ENCODE data around the gene LPP.

LPP gene

DNA sequence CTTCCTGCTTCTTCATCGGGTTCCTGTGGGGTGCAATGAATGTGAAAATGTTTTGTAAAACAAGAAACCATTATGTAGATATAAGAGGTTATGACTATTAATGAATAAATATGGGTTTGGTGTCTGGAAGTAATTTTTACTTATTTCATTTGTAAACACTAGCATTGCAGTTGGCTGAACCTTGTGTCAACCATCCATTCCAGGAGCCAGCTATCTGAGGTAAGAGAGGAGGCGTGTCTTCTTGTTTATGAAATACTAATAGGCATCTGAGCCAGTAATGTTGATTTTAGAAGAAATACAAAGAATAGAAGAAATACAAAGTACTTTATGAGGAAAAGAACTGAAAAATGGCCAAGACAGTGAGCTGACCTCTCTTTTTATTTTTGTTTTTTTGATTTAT, 187.5 kb downstream of the LPP start:
- H3K4me3 ChIP-seq (ENCODE audit: low read depth, low read length), result no peak overlapping the region
- H3K9me3 ChIP-seq (ENCODE audit: control insufficient read depth, insufficient read depth, low read length), result no peaks in the 10 kb centered on the region
- no peak overlapping the region for H3K9ac ChIP-seq (ENCODE audit: low read depth, low read length)
- no peaks in the 10 kb centered on the region for H3K27me3 ChIP-seq (ENCODE audit: control insufficient read depth, insufficient read depth, low read length)
- peaks cover 4% of the 10 kb centered on the region for H3K4me1 ChIP-seq (ENCODE audit: control insufficient read depth, insufficient read depth, low read length)
- H3K36me3 ChIP-seq (ENCODE audit: control insufficient read depth, insufficient read depth, low read length), result no peaks in the 10 kb centered on the region

GRCh38 chr3:188342991-188343732, 189.2 kb downstream of the LPP start:
- Histone ChIP-seq H3K27me3 (ENCODE audit: control insufficient read depth, insufficient read depth, low read length) (no peaks in the 10 kb centered on the region), H3K9me3 (ENCODE audit: control insufficient read depth, insufficient read depth, low read length) (no peaks in the 10 kb centered on the region), H3K36me3 (ENCODE audit: control insufficient read depth, insufficient read depth, low read length) (no peaks in the 10 kb centered on the region), H3K4me3 (ENCODE audit: low read depth, low read length) (no peak overlapping the region), H3K9ac (ENCODE audit: low read depth, low read length) (no peak overlapping the region), H3K4me1 (ENCODE audit: control insufficient read depth, insufficient read depth, low read length) (peaks cover 4% of the 10 kb centered on the region)

DNA sequence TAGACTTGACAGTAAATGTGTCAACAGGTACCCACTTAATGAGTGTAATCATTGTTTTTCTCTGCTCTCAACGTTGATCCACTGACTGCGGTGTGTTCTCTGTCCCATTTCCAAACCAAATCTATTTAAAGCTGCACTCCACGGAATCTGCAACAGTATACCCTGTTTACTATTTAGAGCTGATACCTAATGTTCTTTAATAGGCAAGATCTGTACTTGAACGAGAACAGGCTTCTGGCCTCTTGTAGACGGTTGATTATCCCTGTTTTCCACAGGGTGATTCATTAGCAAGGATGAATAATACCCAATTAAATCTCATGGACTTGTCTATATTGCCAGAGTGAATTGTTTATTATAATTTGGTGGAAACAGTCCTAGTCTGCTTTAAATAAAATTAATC, 189.9 kb downstream of the LPP start:
- Histone ChIP-seq H3K36me3 (ENCODE audit: control insufficient read depth, insufficient read depth, low read length) (no peaks in the 10 kb centered on the region), H3K9ac (ENCODE audit: low read depth, low read length) (no peak overlapping the region), H3K27me3 (ENCODE audit: control insufficient read depth, insufficient read depth, low read length) (no peaks in the 10 kb centered on the region), H3K4me3 (ENCODE audit: low read depth, low read length) (no peak overlapping the region), H3K4me1 (ENCODE audit: control insufficient read depth, insufficient read depth, low read length) (peaks cover 4% of the 10 kb centered on the region), H3K9me3 (ENCODE audit: control insufficient read depth, insufficient read depth, low read length) (no peaks in the 10 kb centered on the region)

GRCh38 chr3:188345223-188345622, 191.3 kb downstream of the LPP start:
- H3K9me3 ChIP-seq (ENCODE audit: control insufficient read depth, insufficient read depth, low read length), result no peaks in the 10 kb centered on the region
- H3K4me1 ChIP-seq (ENCODE audit: control insufficient read depth, insufficient read depth, low read length), result no peaks in the 10 kb centered on the region
- no peak overlapping the region for H3K4me3 ChIP-seq (ENCODE audit: low read depth, low read length)
- H3K27me3 ChIP-seq (ENCODE audit: control insufficient read depth, insufficient read depth, low read length), result no peaks in the 10 kb centered on the region
- H3K9ac ChIP-seq (ENCODE audit: low read depth, low read length), result no peak overlapping the region
- no peaks in the 10 kb centered on the region for H3K36me3 ChIP-seq (ENCODE audit: control insufficient read depth, insufficient read depth, low read length)

DNA sequence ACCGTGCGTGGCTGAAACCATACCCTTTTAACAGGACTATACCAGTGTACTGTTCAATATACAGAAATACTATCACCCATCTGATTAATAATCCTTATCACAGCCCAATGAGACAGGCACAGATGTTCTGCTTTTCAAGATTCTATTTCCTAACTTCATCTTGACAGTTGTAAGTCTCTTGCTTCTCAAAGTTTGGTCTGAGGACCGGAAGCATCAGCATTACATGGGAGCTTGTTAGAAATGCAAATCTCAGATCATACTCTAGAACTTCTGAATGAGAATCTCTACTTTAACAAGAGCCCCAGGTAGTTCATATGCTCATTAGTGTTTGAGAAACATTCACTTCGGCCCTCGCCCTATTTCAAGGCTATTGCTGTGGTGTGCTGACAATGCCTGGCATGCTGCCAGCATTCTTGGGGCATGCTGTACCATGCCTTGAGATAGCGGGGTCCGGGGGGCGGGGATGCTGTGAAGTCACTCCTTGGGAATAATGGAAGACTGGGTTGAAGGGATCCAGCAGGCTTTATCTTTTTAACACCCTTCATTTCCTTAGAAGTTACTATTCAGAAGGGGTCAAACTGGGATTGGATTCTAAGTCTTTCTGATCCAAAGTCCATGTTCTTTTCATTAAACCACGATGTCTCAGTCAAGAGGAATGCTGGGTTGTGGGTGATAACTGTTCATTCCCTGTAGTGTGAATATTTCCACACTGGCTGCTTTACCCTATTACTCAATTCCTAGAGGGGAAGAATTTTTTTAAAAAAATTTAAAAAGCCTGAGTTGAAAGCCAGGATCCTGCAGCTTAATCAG, 194.7 kb downstream of the LPP start:
- H3K4me3 ChIP-seq (ENCODE audit: low read depth, low read length), result no peak overlapping the region
- H3K36me3 ChIP-seq (ENCODE audit: control insufficient read depth, insufficient read depth, low read length), result no peaks in the 10 kb centered on the region
- no peak overlapping the region for H3K9ac ChIP-seq (ENCODE audit: low read depth, low read length)
- no peaks in the 10 kb centered on the region for H3K4me1 ChIP-seq (ENCODE audit: control insufficient read depth, insufficient read depth, low read length)
- H3K27me3 ChIP-seq (ENCODE audit: control insufficient read depth, insufficient read depth, low read length), result no peaks in the 10 kb centered on the region
- no peaks in the 10 kb centered on the region for H3K9me3 ChIP-seq (ENCODE audit: control insufficient read depth, insufficient read depth, low read length)

- Histone ChIP-seq H3K27me3 (ENCODE audit: control insufficient read depth, insufficient read depth, low read length) (no peaks in the 10 kb centered on the region), H3K4me1 (ENCODE audit: control insufficient read depth, insufficient read depth, low read length) (no peaks in the 10 kb centered on the region), H3K9me3 (ENCODE audit: control insufficient read depth, insufficient read depth, low read length) (no peaks in the 10 kb centered on the region), H3K36me3 (ENCODE audit: control insufficient read depth, insufficient read depth, low read length) (no peaks in the 10 kb centered on the region), H3K9ac (ENCODE audit: low read depth, low read length) (no peak overlapping the region), H3K4me3 (ENCODE audit: low read depth, low read length) (no peak overlapping the region)
These were observed 195.5 kb downstream of the LPP start for GRCh38 chr3:188349351-188349901.

GRCh38 chr3:188349933-188350332, 196.0 kb downstream of the LPP start:
- no peaks in the 10 kb centered on the region for H3K27me3 ChIP-seq (ENCODE audit: control insufficient read depth, insufficient read depth, low read length)
- H3K9me3 ChIP-seq (ENCODE audit: control insufficient read depth, insufficient read depth, low read length), result no peaks in the 10 kb centered on the region
- no peaks in the 10 kb centered on the region for H3K4me1 ChIP-seq (ENCODE audit: control insufficient read depth, insufficient read depth, low read length)
- no peak overlapping the region for H3K9ac ChIP-seq (ENCODE audit: low read depth, low read length)
- no peaks in the 10 kb centered on the region for H3K36me3 ChIP-seq (ENCODE audit: control insufficient read depth, insufficient read depth, low read length)
- no peak overlapping the region for H3K4me3 ChIP-seq (ENCODE audit: low read depth, low read length)

- no peaks in the 10 kb centered on the region for H3K4me1 ChIP-seq (ENCODE audit: control insufficient read depth, insufficient read depth, low read length)
- H3K27me3 ChIP-seq (ENCODE audit: control insufficient read depth, insufficient read depth, low read length), result no peaks in the 10 kb centered on the region
- no peaks in the 10 kb centered on the region for H3K9me3 ChIP-seq (ENCODE audit: control insufficient read depth, insufficient read depth, low read length)
- H3K4me3 ChIP-seq (ENCODE audit: low read depth, low read length), result no peak overlapping the region
- H3K9ac ChIP-seq (ENCODE audit: low read depth, low read length), result no peak overlapping the region
- H3K36me3 ChIP-seq (ENCODE audit: control insufficient read depth, insufficient read depth, low read length), result no peaks in the 10 kb centered on the region
These were observed 197.0 kb downstream of the LPP start for GRCh38 chr3:188350961-188351360.

DNA sequence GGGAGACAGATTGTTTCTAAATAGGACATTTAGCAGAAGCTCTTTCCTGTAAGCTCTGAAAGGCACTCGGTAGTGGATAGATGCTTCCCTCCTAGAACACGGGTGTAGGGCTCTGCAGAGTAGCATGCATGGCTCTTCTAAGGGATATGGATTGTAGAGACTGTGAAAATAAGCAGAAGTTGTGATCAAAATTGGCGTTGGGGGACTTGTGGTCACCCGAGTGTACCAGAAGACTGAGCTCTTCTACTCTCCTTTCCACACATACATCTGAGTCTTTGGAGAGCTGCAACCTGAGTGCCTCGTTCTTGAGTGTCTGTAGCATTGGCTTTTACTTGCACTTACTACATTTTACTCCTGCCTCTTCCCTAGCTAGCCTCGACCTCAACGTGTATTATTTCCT, 197.7 kb downstream of the LPP start:
- H3K9ac ChIP-seq (ENCODE audit: low read depth, low read length), result no peak overlapping the region
- H3K4me3 ChIP-seq (ENCODE audit: low read depth, low read length), result no peak overlapping the region
- no peaks in the 10 kb centered on the region for H3K27me3 ChIP-seq (ENCODE audit: control insufficient read depth, insufficient read depth, low read length)
- H3K9me3 ChIP-seq (ENCODE audit: control insufficient read depth, insufficient read depth, low read length), result no peaks in the 10 kb centered on the region
- no peaks in the 10 kb centered on the region for H3K36me3 ChIP-seq (ENCODE audit: control insufficient read depth, insufficient read depth, low read length)
- H3K4me1 ChIP-seq (ENCODE audit: control insufficient read depth, insufficient read depth, low read length), result no peaks in the 10 kb centered on the region

- Histone ChIP-seq H3K9me3 (ENCODE audit: control insufficient read depth, insufficient read depth, low read length) (no peaks in the 10 kb centered on the region), H3K4me1 (ENCODE audit: control insufficient read depth, insufficient read depth, low read length) (no peaks in the 10 kb centered on the region), H3K4me3 (ENCODE audit: low read depth, low read length) (no peak overlapping the region)
These were observed 198.4 kb downstream of the LPP start for GRCh38 chr3:188352196-188352927.

GRCh38 chr3:188353426-188353825, 199.5 kb downstream of the LPP start:
- Histone ChIP-seq H3K4me3 (ENCODE audit: low read depth, low read length) (no peak overlapping the region), H3K4me1 (ENCODE audit: control insufficient read depth, insufficient read depth, low read length) (no peaks in the 10 kb centered on the region), H3K36me3 (ENCODE audit: control insufficient read depth, insufficient read depth, low read length) (no peaks in the 10 kb centered on the region), H3K9me3 (ENCODE audit: control insufficient read depth, insufficient read depth, low read length) (no peaks in the 10 kb centered on the region), H3K27me3 (ENCODE audit: control insufficient read depth, insufficient read depth, low read length) (no peaks in the 10 kb centered on the region), H3K9ac (ENCODE audit: low read depth, low read length) (no peak overlapping the region)

More at GRCh38 chr3:188352196-188352927, 198.4 kb downstream of the LPP start:
- H3K27me3 ChIP-seq (ENCODE audit: control insufficient read depth, insufficient read depth, low read length), result no peaks in the 10 kb centered on the region
- no peak overlapping the region for H3K9ac ChIP-seq (ENCODE audit: low read depth, low read length)
- no peaks in the 10 kb centered on the region for H3K36me3 ChIP-seq (ENCODE audit: control insufficient read depth, insufficient read depth, low read length)
